Common myeloid progenitor, CD34-positive (primary cell): ENCODE results near the gene FGF12.

ENCODE experiments used
- CTCF ChIA-PET: fragments of 350-600 bp; sonication (Branson Sonifier 250); formaldehyde crosslinking; loops from one replicate; lab custom pipeline; 2021; ENCODE audit warnings: antibody characterized with exemption; lab: Charles Lee
- POLR2A ChIA-PET: fragments of 350-600 bp; sonication (Branson Sonifier 250); formaldehyde crosslinking; loops from one replicate; lab custom pipeline; 2021; ENCODE audit warnings: antibody characterized with exemption; lab: Charles Lee
- DNase-seq, 3 donors: peaks; one replicate each; pipeline versions ENCODE4 v3.0.0 to v3.0.0-alpha.2; 2013
- H3K27ac ChIP-seq, 2 experiments: 1 replicate in 1 of 2; 2 replicates in 1 of 2; pipeline ENCODE4 v1.7.0; 2013; ENCODE audit warnings: inconsistent platforms in 2 of 2, low read length in 2 of 2, mild to moderate bottlenecking in 2 of 2, low read depth in 1 of 2, moderate library complexity in 1 of 2; ENCODE audit not compliant: severe bottlenecking in 2 of 2, insufficient read depth in 1 of 2, poor library complexity in 1 of 2
- H3K27me3 ChIP-seq, 5 experiments: replicated peaks in 2 of 5; 1 replicate in 3 of 5; 2 replicates in 2 of 5; pipeline versions ENCODE4 v1.6.1 to v1.7.0; 2013; ENCODE audit warnings: low read length in 4 of 5, mild to moderate bottlenecking in 2 of 5, moderate library complexity in 2 of 5, inconsistent platforms in 1 of 5; ENCODE audit not compliant: insufficient read depth in 5 of 5, control insufficient read depth in 4 of 5
- H3K36me3 ChIP-seq, 4 experiments: 1 replicate in 2 of 4; 2 replicates in 2 of 4; pipeline versions ENCODE4 v1.6.1 to v1.7.0; 2013; ENCODE audit warnings: low read length in 3 of 4, control low read depth in 1 of 4, mild to moderate bottlenecking in 1 of 4; ENCODE audit not compliant: control insufficient read depth in 4 of 4, insufficient read depth in 4 of 4
- H3K4me1 ChIP-seq, 4 experiments: 1 replicate in 3 of 4; 2 replicates in 1 of 4; pipeline versions ENCODE4 v1.6.1 to v1.7.1; 2013; ENCODE audit warnings: low read length in 3 of 4, mild to moderate bottlenecking in 3 of 4, control low read depth in 1 of 4, inconsistent platforms in 1 of 4, moderate library complexity in 1 of 4; ENCODE audit not compliant: control insufficient read depth in 4 of 4, insufficient read depth in 4 of 4; ENCODE audit errors: control extremely low read depth in 1 of 4
- H3K4me3 ChIP-seq, 7 experiments: 1 replicate in 4 of 7; 2 replicates in 3 of 7; pipeline versions ENCODE4 v1.5.1 to v1.7.0; 2013; ENCODE audit warnings: mild to moderate bottlenecking in 7 of 7, low read length in 6 of 7, moderate library complexity in 6 of 7, inconsistent platforms in 2 of 7, low read depth in 2 of 7, control low read depth in 1 of 7; ENCODE audit not compliant: insufficient read depth in 4 of 7, control insufficient read depth in 1 of 7; ENCODE audit errors: extremely low read depth in 1 of 7
- H3K9me3 ChIP-seq, 5 experiments: 1 replicate in 4 of 5; 2 replicates in 1 of 5; pipeline versions ENCODE4 v1.6.1 to v1.7.1; 2013; ENCODE audit warnings: low read length in 4 of 5, mild to moderate bottlenecking in 2 of 5, inconsistent platforms in 1 of 5, low read depth in 1 of 5, moderate library complexity in 1 of 5; ENCODE audit not compliant: control insufficient read depth in 4 of 5, insufficient read depth in 2 of 5; ENCODE audit errors: control extremely low read depth in 1 of 5
- WGBS: methylation state at CpG from one replicate; pipeline ENCODE4 v1.1.5; 2013; ENCODE audit not compliant: insufficient coverage; 5-methylcytosine and 5-hydroxymethylcytosine counted together

FGF12 gene

GRCh38 chr3:192246847-192247559 lies 480.3 kb downstream of the FGF12 start:
- no CpG with 5 or more reads among the region's 1 CpG for WGBS
- Histone ChIP-seq H3K4me1 (no peaks in the 10 kb centered on the region), H3K27me3 (no peaks in the 10 kb centered on the region), H3K36me3 (no peaks in the 10 kb centered on the region), H3K9me3 (no peaks in the 10 kb centered on the region), H3K27ac (no peak overlapping the region), H3K4me3 (no peak overlapping the region)
- CTCF ChIA-PET = interaction anchor here (1.0 to 1.4 kb wide), 2 partner anchors 10 to 197 kb away, joined by 3 to 5 read pairs; no protein-coding TSS in a partner anchor
- POLR2A ChIA-PET = no interaction called here
- no peak for DNase-seq

GRCh38 chr3:192244591-192244990 lies 482.8 kb downstream of the FGF12 start:
- POLR2A ChIA-PET = no interaction called here
- Histone ChIP-seq H3K4me3 (no peak overlapping the region), H3K27me3 (no peaks in the 10 kb centered on the region), H3K36me3 (no peaks in the 10 kb centered on the region), H3K27ac (no peak overlapping the region), H3K4me1 (no peaks in the 10 kb centered on the region), H3K9me3 (no peaks in the 10 kb centered on the region)
- CTCF ChIA-PET = no interaction called here
- WGBS = 80% methylated on average over 1 of the region's 1 CpG
- DNase-seq = no peak

- no peak for DNase-seq
- Histone ChIP-seq H3K9me3 (no peaks in the 10 kb centered on the region), H3K4me3 (no peak overlapping the region), H3K27me3 (no peaks in the 10 kb centered on the region), H3K4me1 (no peaks in the 10 kb centered on the region), H3K36me3 (no peaks in the 10 kb centered on the region), H3K27ac (no peak overlapping the region)
- no CpG with 5 or more reads among the region's 1 CpG for WGBS
- ChIA-PET POLR2A (no interaction called here), CTCF (interaction anchor here (1.1 kb wide), 1 partner anchor 11 kb away, joined by 3 read pairs; no protein-coding TSS in a partner anchor)
Measured at GRCh38 chr3:192239956-192240355, 487.4 kb downstream of the FGF12 start.

- ChIA-PET CTCF (no interaction called here), POLR2A (no interaction called here)
- Histone ChIP-seq H3K36me3 (no peaks in the 10 kb centered on the region), H3K4me3 (no peak overlapping the region), H3K4me1 (no peaks in the 10 kb centered on the region), H3K27me3 (no peaks in the 10 kb centered on the region), H3K9me3 (no peaks in the 10 kb centered on the region), H3K27ac (no peak overlapping the region)
- no peak for DNase-seq
- WGBS = 40% methylated on average over 1 of the region's 4 CpGs
Measured at GRCh38 chr3:192237992-192238608, 489.2 kb downstream of the FGF12 start.

GRCh38 chr3:192229866-192230265 lies 497.5 kb downstream of the FGF12 start:
- Histone ChIP-seq H3K4me3 (no peak overlapping the region), H3K9me3 (no peaks in the 10 kb centered on the region), H3K27me3 (no peaks in the 10 kb centered on the region), H3K4me1 (no peaks in the 10 kb centered on the region), H3K36me3 (no peaks in the 10 kb centered on the region), H3K27ac (no peak overlapping the region)
- DNase-seq = no peak
- ChIA-PET CTCF (no interaction called here), POLR2A (interaction anchor here (0.6 kb wide), 1 partner anchor 164 kb away, joined by 3 read pairs; no protein-coding TSS in a partner anchor)
- WGBS = no CpG with 5 or more reads among the region's 2 CpGs

- no peak for DNase-seq
- Histone ChIP-seq H3K36me3 (no peaks in the 10 kb centered on the region), H3K27ac (no peak overlapping the region), H3K4me1 (peaks cover 0 to 2% (median 0%) of the 10 kb centered on the region in 4 experiments), H3K9me3 (no peaks in the 10 kb centered on the region), H3K27me3 (no peaks in the 10 kb centered on the region), H3K4me3 (no peak overlapping the region)
- WGBS = 93% methylated on average over 5 of the region's 5 CpGs
- POLR2A ChIA-PET = no interaction called here
- CTCF ChIA-PET = no interaction called here
Measured at GRCh38 chr3:192224634-192225155, 502.6 kb downstream of the FGF12 start.

- CTCF ChIA-PET = no interaction called here
- POLR2A ChIA-PET = no interaction called here
Measured at GRCh38 chr3:192223815-192224214, 503.5 kb downstream of the FGF12 start.

More at GRCh38 chr3:192223815-192224214, 503.5 kb downstream of the FGF12 start:
- H3K36me3 ChIP-seq = no peaks in the 10 kb centered on the region
- no peak overlapping the region for H3K27ac ChIP-seq
- no CpG with 5 or more reads among the region's 2 CpGs for WGBS
- H3K9me3 ChIP-seq = no peaks in the 10 kb centered on the region
- no peaks in the 10 kb centered on the region for H3K27me3 ChIP-seq
- H3K4me3 ChIP-seq = no peak overlapping the region
- peaks cover 0 to 3% (median 0%) of the 10 kb centered on the region in 4 experiments for H3K4me1 ChIP-seq
- DNase-seq = peak in 2 of 3 donors; percentile 2 to 7
